GM12872 (cell line): ENCODE results near the gene GALK2.

ENCODE experiments used
- CTCF ChIP-seq: IDR thresholded peaks from 3 replicates; pipeline ENCODE4 v1.5.1; 2011; ENCODE audit warnings: low read depth, mild to moderate bottlenecking, low read length, moderate library complexity; ENCODE audit not compliant: insufficient read depth

Gene GALK2

GRCh38 chr15:49379996-49380395 lies 209.9 kb downstream of the GALK2 start:
- TF ChIP-seq CTCF: no peak

- no peak for TF ChIP-seq CTCF
These were observed 210.9 kb downstream of the GALK2 start for GRCh38 chr15:49380912-49381311.
